ENCODE data around the gene GPR141.

Gene GPR141

GRCh38 chr7:37683246-37684120 lies at the start of gene GPR141:
Gene GPR141, plus strand, starts transcription at chr7:37683766. Its CDS starts 56,628 bp downstream, at chr7:37740394.
- FAIRE-seq = no peak

GRCh38 chr7:37635346-37635745 lies 48.2 kb upstream of the GPR141 start:
- no peak for FAIRE-seq

- FAIRE-seq = no peak
These were observed 41.5 kb upstream of the GPR141 start for GRCh38 chr7:37642028-37642540.

GRCh38 chr7:37643876-37644275 lies 39.7 kb upstream of the GPR141 start:
- FAIRE-seq = no peak

- no peak for FAIRE-seq
These were observed 38.1 kb upstream of the GPR141 start for GRCh38 chr7:37645282-37646050.

- FAIRE-seq = no peak
These were observed 26.5 kb upstream of the GPR141 start for GRCh38 chr7:37656913-37657530.

GRCh38 chr7:37657816-37658215 lies 25.8 kb upstream of the GPR141 start:
- no peak for FAIRE-seq

GRCh38 chr7:37659971-37660565 lies 23.5 kb upstream of the GPR141 start:
- no peak for FAIRE-seq

- no peak for FAIRE-seq
These were observed 23.0 kb upstream of the GPR141 start for GRCh38 chr7:37660614-37661013.

- FAIRE-seq = no peak
These were observed 19.9 kb upstream of the GPR141 start for GRCh38 chr7:37663693-37664092.

- FAIRE-seq = no peak
These were observed 18.1 kb upstream of the GPR141 start for GRCh38 chr7:37665352-37666022.

- FAIRE-seq = no peak
These were observed 17.4 kb upstream of the GPR141 start for GRCh38 chr7:37666026-37666799.

GRCh38 chr7:37669818-37670217 lies 13.7 kb upstream of the GPR141 start:
- FAIRE-seq = no peak

- no peak for FAIRE-seq
These were observed 13.1 kb upstream of the GPR141 start for GRCh38 chr7:37670436-37670835.

- no peak for FAIRE-seq
These were observed 11.7 kb upstream of the GPR141 start for GRCh38 chr7:37671876-37672275.

- no peak for FAIRE-seq
These were observed 10.6 kb upstream of the GPR141 start for GRCh38 chr7:37672926-37673325.

- FAIRE-seq = no peak
These were observed 10.0 kb upstream of the GPR141 start for GRCh38 chr7:37673523-37673922.

GRCh38 chr7:37674531-37674930 lies 9.0 kb upstream of the GPR141 start:
- FAIRE-seq = no peak

- FAIRE-seq = no peak
These were observed 7.8 kb upstream of the GPR141 start for GRCh38 chr7:37675749-37676148.

- no peak for FAIRE-seq
These were observed 1.4 kb downstream of the GPR141 start for GRCh38 chr7:37684927-37685326.

Measured in endometrium (tissue), 2 donors.